GM12878 (cell line): ENCODE measurements around the gene TUBA4B. TPM values are rescaled to one million over a fixed set of nuclear protein-coding genes. Genes with fewer than 3 reads are reported as not detected.

Source experiments
- ATAC-seq: fragments of 200-7000 bp; cut with Tn5 transposase; 3 replicates; pipeline ENCODE4 v1.9.1; 2020; ENCODE audit warnings: mild to moderate bottlenecking, moderate library complexity
- BruUV-seq: library from RNA; stranded (reverse); fragments of 400-500 nt; replicated peaks from 2 replicates; lab custom pipeline; 2021; lab: Mats Ljungman, UMichigan
- CTCF ChIA-PET: fragments of 300-600 bp; sonication (Branson Sonifier 250); formaldehyde crosslinking; extraction: SDS; loops from one replicate; lab custom pipeline; 2021; ENCODE audit warnings: inconsistent platforms; lab: Yijun Ruan, JAX
- POLR2A ChIA-PET: fragments of 350-600 bp; formaldehyde crosslinking; extraction: SDS; loops from one replicate; lab custom pipeline; 2021; ENCODE audit warnings: inconsistent platforms; lab: Charles Lee
- RAD21 ChIA-PET: fragments of 300-600 bp; sonication (Branson Sonifier 250); formaldehyde crosslinking; loops from one replicate; lab custom pipeline; 2023; ENCODE audit warnings: antibody characterized with exemption; ENCODE audit not compliant: unreplicated experiment; lab: Charles Lee
- SMC1A ChIA-PET: fragments of 300-600 bp; sonication (Branson Sonifier 250); formaldehyde crosslinking; loops from one replicate; lab custom pipeline; 2023; ENCODE audit not compliant: unreplicated experiment, uncharacterized antibody; lab: Charles Lee
- DNase-seq: peaks from one replicate; pipeline ENCODE4 v3.0.0-alpha.2; 2011; ENCODE audit warnings: low read depth, low spot score
- FAIRE-seq: peaks from 3 replicates; lab custom pipeline; 2011; peaks lifted over from hg19 to GRCh38; lab: Jason Lieb, UNC
- H2AFZ ChIP-seq: 2 replicates; pipeline ENCODE4 v1.6.0; 2011; ENCODE audit warnings: low read depth, low read length, control low read depth; ENCODE audit not compliant: control insufficient read depth
- H3K27ac ChIP-seq: 2 replicates; pipeline ENCODE4 v1.5.1; 2011; ENCODE audit warnings: control low read depth; ENCODE audit not compliant: control insufficient read depth, insufficient read depth
- H3K27me3 ChIP-seq, 2 experiments: replicated peaks in 1 of 2; 2 replicates each; pipeline versions ENCODE4 v1.6.0 to v1.6.1; 2011; ENCODE audit warnings: low read length in 1 of 2; ENCODE audit not compliant: control insufficient read depth in 2 of 2, insufficient read depth in 2 of 2
- H3K36me3 ChIP-seq, 2 experiments: 2 replicates each; pipeline ENCODE4 v1.5.1; 2011; ENCODE audit warnings: low read length in 1 of 2; ENCODE audit not compliant: control insufficient read depth in 2 of 2, insufficient read depth in 2 of 2
- H3K4me1 ChIP-seq: 2 replicates; pipeline ENCODE4 v1.6.1; 2011; ENCODE audit warnings: mild to moderate bottlenecking, low read length, moderate library complexity, mixed read lengths; ENCODE audit not compliant: control insufficient read depth, insufficient read depth
- H3K4me2 ChIP-seq: 2 replicates; pipeline ENCODE4 v1.6.0; 2011; ENCODE audit warnings: control low read depth; ENCODE audit not compliant: control insufficient read depth, insufficient read depth
- H3K4me3 ChIP-seq: fragments of 200-600 bp; sonication (generic); 2 replicates; pipeline ENCODE4 v1.5.1; 2016
- H3K79me2 ChIP-seq: 2 replicates; pipeline ENCODE4 v1.6.0; 2011; ENCODE audit warnings: low read length; ENCODE audit not compliant: control insufficient read depth, insufficient read depth
- H3K9ac ChIP-seq: 2 replicates; pipeline ENCODE4 v1.8.0; 2011; ENCODE audit warnings: low read length, control low read depth, mixed read lengths; ENCODE audit not compliant: control insufficient read depth, insufficient read depth
- H3K9me3 ChIP-seq: replicated peaks from 3 replicates; pipeline ENCODE4 v1.5.1; 2011; ENCODE audit warnings: mild to moderate bottlenecking, low read length; ENCODE audit not compliant: control insufficient read depth, insufficient read depth
- H4K20me1 ChIP-seq: 2 replicates; pipeline ENCODE4 v1.6.0; 2011; ENCODE audit not compliant: control insufficient read depth, insufficient read depth
- BCLAF1 ChIP-seq: fragments of 450-650 bp; IDR thresholded peaks from 2 replicates; pipeline ENCODE4 v1.6.1; 2017; ENCODE audit warnings: antibody characterized with exemption, mild to moderate bottlenecking, moderate library complexity
- ETV6 ChIP-seq, 2 experiments: fragments of 450-650 bp in 1 of 2; IDR thresholded peaks in 1 of 2; conservative IDR thresholded peaks in 1 of 2; 2 replicates each; pipeline ENCODE4 v1.6.1; 2014; ENCODE audit warnings: antibody characterized with exemption in 1 of 2, borderline replicate concordance in 1 of 2, low read depth in 1 of 2, mild to moderate bottlenecking in 1 of 2, moderate library complexity in 1 of 2
- FOS ChIP-seq: IDR thresholded peaks from 3 replicates; pipeline ENCODE4 v1.6.1; 2011; ENCODE audit warnings: borderline replicate concordance; ENCODE audit not compliant: insufficient read length; ENCODE audit errors: extremely low read depth
- HDAC2 ChIP-seq: fragments of 200-600 bp; sonication (generic); IDR thresholded peaks from 2 replicates; pipeline ENCODE4 v1.6.1; 2017
- HDGF ChIP-seq: fragments of 450-650 bp; IDR thresholded peaks from 2 replicates; pipeline ENCODE4 v1.6.1; 2016; ENCODE audit warnings: antibody characterized with exemption
- IRF3 ChIP-seq: fragments of 450-650 bp; IDR thresholded peaks from 2 replicates; pipeline ENCODE4 v1.6.1; 2014; ENCODE audit warnings: mild to moderate bottlenecking
- PML ChIP-seq: IDR thresholded peaks from 2 replicates; pipeline ENCODE4 v1.6.1; 2012; ENCODE audit warnings: low read length, inconsistent platforms
- POLR2A ChIP-seq: IDR thresholded peaks from 2 replicates; pipeline ENCODE4 v1.6.1; 2011; ENCODE audit warnings: low read depth, mild to moderate bottlenecking, low read length
- RUNX3 ChIP-seq: IDR thresholded peaks from 2 replicates; pipeline ENCODE4 v1.6.1; 2012; ENCODE audit warnings: low read length, inconsistent platforms
- WGBS: methylation state at CpG from one replicate; pipeline ENCODE4 v1.1.6; 2016; ENCODE audit warnings: low lambda C conversion rate; ENCODE audit not compliant: insufficient replicate concordance, insufficient coverage; ENCODE audit errors: missing lambda C conversion rate; 5-methylcytosine and 5-hydroxymethylcytosine counted together
- in situ Hi-C: fragments of 300-500 bp; cut with MboI; formaldehyde crosslinking; loops from 9 replicates; pipeline ENCODE4 v1.14.3; 2018; ENCODE audit warnings: mixed read lengths
- intact Hi-C: fragments of 100-400 bp; cut with micrococcal nuclease; formaldehyde crosslinking; loops from one replicate; pipeline ENCODE4 v1.14.2; 2022; ENCODE audit not compliant: unreplicated experiment
- polyA plus RNA-seq, 11 experiments: library from polyadenylated mRNA; depleted of rRNA in 4 of 11; unstranded in 6 of 11; stranded (reverse) in 5 of 11; fragments of >200 nt; fragmentation: Nextera tagmentation in 4 of 11; fragmentation: Illumina TruSeq in 1 of 11; extraction: Ambion mirVana in 4 of 11; extraction: Trizol in 1 of 11; gene quantifications; 1 replicate in 1 of 11; 2 replicates in 10 of 11; pipeline versions ENCODE4 v1.2.1 to v1.2.3, GENCODE V29; 2011 to 2016; ENCODE audit warnings: inconsistent platforms in 2 of 11, missing spikeins in 2 of 11, low read depth in 1 of 11
- total RNA-seq, 4 experiments: library from RNA; depleted of rRNA in 3 of 4; stranded (reverse); fragments of >200 nt in 3 of 4; fragmentation: Illumina TruSeq in 1 of 4; extraction: Trizol in 1 of 4; gene quantifications; 2 replicates each; pipeline versions ENCODE4 v1.2.1 to v1.2.3, GENCODE V29; 2013 to 2021

TUBA4B gene
- total and polyA plus RNA-seq, 10 of the 15 experiments (the other 5 are each of a cell fraction or from before 2014, with no cell fraction given) = 0.07 TPM; not detected in 9

- H3K9me3 ChIP-seq = no peaks in the 10 kb centered on the region
- ChIA-PET CTCF (interaction anchor here (0.9 to 5.5 kb wide), 9 partner anchors 11 to 101 kb away, joined by 3 to 69 read pairs (median 6); partner anchors contain the start of genes ANKZF1, ATG9A, DNAJB2 and SLC23A3), RAD21 (interaction anchor here (1.0 to 5.1 kb wide), 13 partner anchors 11 to 138 kb away, joined by 3 to 53 read pairs (median 9); partner anchors contain the start of genes ANKZF1, ATG9A, CNPPD1 and DNAJB2), POLR2A (interaction anchor here (0.8 to 9.0 kb wide), 10 partner anchors 12 to 356 kb away, joined by 3 to 160 read pairs (median 8); partner anchors contain the start of genes ANKZF1, ATG9A, CNPPD1 and DNAJB2), SMC1A (interaction anchor here (1.0 to 8.6 kb wide), 13 partner anchors 10 to 355 kb away, joined by 3 to 98 read pairs (median 9); partner anchors contain the start of genes ANKZF1, ATG9A, CNPPD1 and DNAJB2)
- peaks cover 48% of the 10 kb centered on the region for H3K4me1 ChIP-seq
- intact Hi-C loops (no loop called here), in situ Hi-C loops (no loop called here)
- H3K4me3 ChIP-seq = peak overlapping the region; percentile 35; the same call in 1 of the 2 replicates
- peak overlapping the region; percentile 9 for H3K4me2 ChIP-seq
- H2AFZ ChIP-seq = no peak overlapping the region
- peaks cover 60% of the 10 kb centered on the region for H3K79me2 ChIP-seq
- WGBS = 76% methylated on average over 22 of the region's 22 CpGs
- H3K9ac ChIP-seq = peak overlapping the region; percentile 13; the same call in 1 of the 2 replicates
- ATAC-seq (no peak), DNase-seq (no peak), FAIRE-seq (no peak)
- peaks cover 12 to 19% of the 10 kb centered on the region in 2 experiments for H3K36me3 ChIP-seq
- H4K20me1 ChIP-seq = 0 out of 2 replicates have a peak, but pooled peaks cover 4% of the 10 kb centered on the region
- no peaks in the 10 kb centered on the region for H3K27me3 ChIP-seq
- no TSS peak for BruUV-seq
- TF ChIP-seq POLR2A (peak; percentile 47; the same call in 1 of the 2 replicates), HDGF (no peak)
- peak overlapping the region; percentile 58 for H3K27ac ChIP-seq
These were observed 2.8 kb upstream of the TUBA4B start for GRCh38 chr2:219250049-219250781.

GRCh38 chr2:219251656-219252055, 1.4 kb upstream of the TUBA4B start:
- 56% methylated on average over 6 of the region's 6 CpGs for WGBS
- H3K4me1 ChIP-seq = peaks cover 41% of the 10 kb centered on the region
- ChIA-PET RAD21 (interaction anchor here (1.1 to 5.1 kb wide), 5 partner anchors 10 to 48 kb away, joined by 3 to 53 read pairs (median 4); partner anchors contain the start of gene DNAJB2), SMC1A (interaction anchor here (0.9 to 8.6 kb wide), 9 partner anchors 13 to 81 kb away, joined by 3 to 98 read pairs (median 7); partner anchors contain the start of genes ANKZF1, ATG9A, CNPPD1 and DNAJB2), CTCF (interaction anchor here (0.8 to 6.1 kb wide), 8 partner anchors 22 to 81 kb away, joined by 3 to 65 read pairs (median 4); partner anchors contain the start of genes ANKZF1, ATG9A and DNAJB2), POLR2A (interaction anchor here (1.3 to 9.0 kb wide), 9 partner anchors 22 to 75 kb away, joined by 3 to 160 read pairs (median 7); partner anchors contain the start of genes ANKZF1, ATG9A, CNPPD1 and DNAJB2)
- peaks cover 47% of the 10 kb centered on the region for H3K79me2 ChIP-seq
- BruUV-seq = no TSS peak
- intact Hi-C loops (loop anchor here (2.0 kb wide), 2 partner anchors 23 to 75 kb away; partner anchors contain the start of genes ANKZF1, ATG9A and CNPPD1), in situ Hi-C loops (no loop called here)
- DNase-seq = no peak
- no peak overlapping the region for H2AFZ ChIP-seq
- ATAC-seq = no peak
- H3K9me3 ChIP-seq = no peaks in the 10 kb centered on the region
- peak overlapping the region; percentile 92 for H3K4me2 ChIP-seq
- no peaks in the 10 kb centered on the region for H3K27me3 ChIP-seq
- H3K27ac ChIP-seq = peak overlapping the region; percentile 77; the same call in 1 of the 2 replicates
- H3K36me3 ChIP-seq = peaks cover 12 to 19% of the 10 kb centered on the region in 2 experiments
- peak overlapping the region; percentile 86 for H3K4me3 ChIP-seq
- no peak for FAIRE-seq
- H3K9ac ChIP-seq = peak overlapping the region; percentile 86
- H4K20me1 ChIP-seq = 0 out of 2 replicates have a peak, but pooled peaks cover 4% of the 10 kb centered on the region
- TF ChIP-seq HDAC2 (no peak), HDGF (no peak), PML (no peak), FOS (no peak), RUNX3 (0 out of 2 replicates have a peak, but pooled peaks have one; percentile 5), IRF3 (no peak), BCLAF1 (no peak), ETV6 (conservative IDR thresholded peaks at IDR 0.05 in 1 of 2, IDR thresholded peaks at IDR 0.05 in 1 of 2; ENCODE audit: borderline replicate concordance in 1 of 2, low read depth in 1 of 2) (no peak)
